ENCODE results near the gene FRY.

DNA sequence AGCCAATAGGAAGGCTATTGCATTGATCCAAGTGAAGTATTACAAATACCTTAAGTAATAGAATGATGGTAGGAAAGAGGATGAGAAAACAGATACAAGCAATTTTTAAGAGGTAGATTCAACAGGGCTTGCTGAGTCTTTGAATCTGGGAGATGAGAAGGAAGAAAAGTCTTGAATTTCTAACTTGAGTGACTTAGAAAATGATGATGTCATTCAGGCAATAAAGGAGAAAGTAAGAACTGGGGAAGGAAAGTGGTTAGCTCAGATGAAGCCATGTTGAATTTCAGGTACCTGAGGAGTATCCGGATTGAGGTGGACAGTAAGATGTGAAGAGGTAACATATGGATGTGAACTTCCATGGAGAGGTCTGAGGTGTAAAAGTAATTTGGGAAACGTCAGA lies 15.5 kb upstream of the FRY start:
- TF ChIP-seq, protein P1, sequence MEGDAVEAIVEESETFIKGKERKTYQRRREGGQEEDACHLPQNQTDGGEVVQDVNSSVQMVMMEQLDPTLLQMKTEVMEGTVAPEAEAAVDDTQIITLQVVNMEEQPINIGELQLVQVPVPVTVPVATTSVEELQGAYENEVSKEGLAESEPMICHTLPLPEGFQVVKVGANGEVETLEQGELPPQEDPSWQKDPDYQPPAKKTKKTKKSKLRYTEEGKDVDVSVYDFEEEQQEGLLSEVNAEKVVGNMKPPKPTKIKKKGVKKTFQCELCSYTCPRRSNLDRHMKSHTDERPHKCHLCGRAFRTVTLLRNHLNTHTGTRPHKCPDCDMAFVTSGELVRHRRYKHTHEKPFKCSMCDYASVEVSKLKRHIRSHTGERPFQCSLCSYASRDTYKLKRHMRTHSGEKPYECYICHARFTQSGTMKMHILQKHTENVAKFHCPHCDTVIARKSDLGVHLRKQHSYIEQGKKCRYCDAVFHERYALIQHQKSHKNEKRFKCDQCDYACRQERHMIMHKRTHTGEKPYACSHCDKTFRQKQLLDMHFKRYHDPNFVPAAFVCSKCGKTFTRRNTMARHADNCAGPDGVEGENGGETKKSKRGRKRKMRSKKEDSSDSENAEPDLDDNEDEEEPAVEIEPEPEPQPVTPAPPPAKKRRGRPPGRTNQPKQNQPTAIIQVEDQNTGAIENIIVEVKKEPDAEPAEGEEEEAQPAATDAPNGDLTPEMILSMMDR (IDR thresholded peaks at IDR 0.05) = no peak
- TF ChIP-seq POLR2A (IDR thresholded peaks at IDR 0.05) = no peak
